MM.1S (cell line): ENCODE results near the gene SLC8A1.

ENCODE experiments used
- CTCF ChIP-seq: fragments of 300-600 bp; sonication (generic); IDR thresholded peaks from 2 replicates; pipeline ENCODE4 v1.5.1; 2016; ENCODE audit warnings: antibody characterized with exemption, low read length, mixed read lengths
- EZH2 ChIP-seq: fragments of 300-600 bp; sonication (generic); optimal IDR thresholded peaks from 2 replicates; pipeline ENCODE3; 2017; ENCODE audit warnings: low read depth, mild to moderate bottlenecking, antibody characterized with exemption, low read length, mixed read lengths
- EZH2phosphoT487 ChIP-seq: fragments of 300-600 bp; sonication (generic); IDR thresholded peaks from 2 replicates; pipeline ENCODE4 v1.6.1; 2018; ENCODE audit warnings: antibody characterized with exemption, low read length

GRCh38 chr2:40127146-40127545 lies 324.7 kb downstream of the SLC8A1 start:
- TF ChIP-seq CTCF = no peak
- TF ChIP-seq EZH2 = no peak
- no peak for TF ChIP-seq EZH2phosphoT487
